SK-N-SH treated with all-trans-retinoic acid at 6 μM for 48 hours (cell line): ENCODE results near the gene TTC7B.

ENCODE experiments used
- ATAC-seq: fragments of 200-7000 bp; cut with Tn5 transposase; 3 replicates; pipeline ENCODE4 v1.9.1; 2020; ENCODE audit warnings: mild to moderate bottlenecking, moderate library complexity
- ARNTL ChIP-seq: fragments of 450-650 bp; formaldehyde crosslinking; IDR thresholded peaks from 2 replicates; pipeline ENCODE4 v1.5.0; 2020; ENCODE audit warnings: low read depth, mild to moderate bottlenecking, moderate library complexity, borderline replicate concordance
- BACH2 ChIP-seq: fragments of 250-450 bp; sonication (Bioruptor Pico); IDR thresholded peaks from 2 replicates; pipeline ENCODE4 v1.9.0; 2021; ENCODE audit warnings: mild to moderate bottlenecking, borderline replicate concordance
- CREB5 ChIP-seq: fragments of 250-450 bp; sonication (Bioruptor Pico); IDR thresholded peaks from 2 replicates; pipeline ENCODE4 v1.5.1; 2020; ENCODE audit warnings: low read depth, mild to moderate bottlenecking, moderate library complexity
- CSRNP3 ChIP-seq: fragments of 250-450 bp; sonication (Bioruptor Pico); IDR thresholded peaks from 2 replicates; pipeline ENCODE4 v1.5.1; 2021; ENCODE audit warnings: mild to moderate bottlenecking, moderate library complexity
- ESRRG ChIP-seq: fragments of 250-450 bp; sonication (Bioruptor Pico); IDR thresholded peaks from 2 replicates; pipeline ENCODE4 v1.6.1; 2021; ENCODE audit warnings: mild to moderate bottlenecking
- GLIS3 ChIP-seq: fragments of 250-450 bp; sonication (Bioruptor Pico); IDR thresholded peaks from 2 replicates; pipeline ENCODE4 v1.5.0; 2020; ENCODE audit warnings: mild to moderate bottlenecking, moderate library complexity
- ISL1 ChIP-seq: fragments of 250-450 bp; sonication (Bioruptor Pico); IDR thresholded peaks from 2 replicates; pipeline ENCODE4 v2.1.2; 2022; ENCODE audit warnings: mild to moderate bottlenecking, moderate library complexity
- OSR1 ChIP-seq: fragments of 250-450 bp; sonication (Bioruptor Pico); IDR thresholded peaks from 2 replicates; pipeline ENCODE4 v1.8.0; 2022; ENCODE audit warnings: moderate library complexity, mild to moderate bottlenecking, inconsistent platforms
- PATZ1 ChIP-seq: fragments of 250-450 bp; sonication (Bioruptor Pico); IDR thresholded peaks from 2 replicates; pipeline ENCODE4 v1.8.0; 2020; ENCODE audit warnings: mild to moderate bottlenecking, moderate library complexity, borderline replicate concordance
- POU6F1 ChIP-seq: fragments of 250-450 bp; sonication (Bioruptor Pico); IDR thresholded peaks from 2 replicates; pipeline ENCODE4 v1.8.0; 2021; ENCODE audit warnings: low read depth, mild to moderate bottlenecking, moderate library complexity, borderline replicate concordance
- PPARA ChIP-seq: fragments of 250-450 bp; sonication (Bioruptor Pico); IDR thresholded peaks from 2 replicates; pipeline ENCODE4 v1.5.0; 2020; ENCODE audit warnings: mild to moderate bottlenecking, borderline replicate concordance
- RARB ChIP-seq: fragments of 250-450 bp; sonication (Bioruptor Pico); IDR thresholded peaks from 2 replicates; pipeline ENCODE4 v1.8.0; 2021; ENCODE audit warnings: mild to moderate bottlenecking, moderate library complexity
- SNAI2 ChIP-seq: fragments of 250-450 bp; sonication (Bioruptor Pico); IDR thresholded peaks from 2 replicates; pipeline ENCODE4 v1.5.0; 2020; ENCODE audit warnings: mild to moderate bottlenecking, moderate library complexity
- TCF4 ChIP-seq: fragments of 250-450 bp; sonication (Bioruptor Pico); IDR thresholded peaks from 2 replicates; pipeline ENCODE4 v1.8.0; 2021; ENCODE audit warnings: mild to moderate bottlenecking, moderate library complexity, borderline replicate concordance
- TSHZ2 ChIP-seq: fragments of 250-450 bp; sonication (Bioruptor Pico); IDR thresholded peaks from 2 replicates; pipeline ENCODE4 v1.5.0; 2020; ENCODE audit warnings: mild to moderate bottlenecking, moderate library complexity
- ZC3H10 ChIP-seq: fragments of 250-450 bp; sonication (Bioruptor Pico); IDR thresholded peaks from 2 replicates; pipeline ENCODE4 v1.5.1; 2021; ENCODE audit warnings: mild to moderate bottlenecking, moderate library complexity
- ZFP3 ChIP-seq: fragments of 250-450 bp; sonication (Bioruptor Pico); IDR thresholded peaks from 2 replicates; pipeline ENCODE4 v1.5.0; 2020; ENCODE audit warnings: mild to moderate bottlenecking, moderate library complexity
- ZNF565 ChIP-seq: fragments of 450-650 bp; formaldehyde crosslinking; conservative IDR thresholded peaks from 2 replicates; pipeline ENCODE4 v1.5.0; 2020; ENCODE audit warnings: low read depth, mild to moderate bottlenecking, moderate library complexity
- ZNF70 ChIP-seq: fragments of 450-650 bp; formaldehyde crosslinking; IDR thresholded peaks from 2 replicates; pipeline ENCODE4 v1.5.0; 2020; ENCODE audit warnings: mild to moderate bottlenecking, moderate library complexity
- ZNF8 ChIP-seq: fragments of 450-650 bp; formaldehyde crosslinking; IDR thresholded peaks from 2 replicates; pipeline ENCODE4 v1.5.0; 2020; ENCODE audit warnings: mild to moderate bottlenecking, moderate library complexity

TTC7B gene

GRCh38 chr14:90567191-90567590 lies 249.0 kb downstream of the TTC7B start:
- TF ChIP-seq OSR1 (CRISPR knock-in tag) (no peak), ZFP3 (CRISPR knock-in tag) (no peak), ZNF70 (no peak), PATZ1 (CRISPR knock-in tag) (no peak), TSHZ2 (CRISPR knock-in tag) (no peak), BACH2 (no peak), ZNF565 (no peak), PPARA (CRISPR knock-in tag) (no peak), ZNF8 (CRISPR knock-in tag) (no peak), RARB (CRISPR knock-in tag) (no peak), ZC3H10 (no peak), SNAI2 (no peak), ARNTL (CRISPR knock-in tag) (no peak), GLIS3 (CRISPR knock-in tag) (no peak), ISL1 (CRISPR knock-in tag) (no peak), CREB5 (CRISPR knock-in tag) (no peak), CSRNP3 (CRISPR knock-in tag) (no peak), POU6F1 (CRISPR knock-in tag) (no peak)
- TF ChIP-seq, all 23 proteins: peak for 0
- no peak for ATAC-seq

- ATAC-seq = no peak
- no peak for TF ChIP-seq PATZ1 (CRISPR knock-in tag)
- TF ChIP-seq ZFP3 (CRISPR knock-in tag) = no peak
- no peak for TF ChIP-seq TCF4
- TF ChIP-seq ISL1 (CRISPR knock-in tag) = no peak
- no peak for TF ChIP-seq RARB (CRISPR knock-in tag)
- TF ChIP-seq BACH2 = no peak
- TF ChIP-seq ESRRG (CRISPR knock-in tag) = no peak
- no peak for TF ChIP-seq GLIS3 (CRISPR knock-in tag)
- TF ChIP-seq ZNF565 = no peak
Measured at GRCh38 chr14:90566481-90566880, 249.7 kb downstream of the TTC7B start.

- ATAC-seq = no peak
- TF ChIP-seq ZFP3 (CRISPR knock-in tag) (no peak), CSRNP3 (CRISPR knock-in tag) (no peak), GLIS3 (CRISPR knock-in tag) (no peak), ARNTL (CRISPR knock-in tag) (no peak), TCF4 (no peak), PATZ1 (CRISPR knock-in tag) (no peak), POU6F1 (CRISPR knock-in tag) (no peak), BACH2 (no peak), PPARA (CRISPR knock-in tag) (no peak), OSR1 (CRISPR knock-in tag) (no peak), ZNF70 (no peak)
Measured at GRCh38 chr14:90564496-90564895, 251.7 kb downstream of the TTC7B start.
